ENCODE measurements around the gene TP73.
A peak's percentile ranks its signal among the peaks of the same experiment; 100 is the strongest.
"Not testable (repeated sequence)": the region's sequence is repeated elsewhere in the genome, so short reads cannot be mapped to it uniquely, and the experiment has no call there.

Gene TP73

DNA sequence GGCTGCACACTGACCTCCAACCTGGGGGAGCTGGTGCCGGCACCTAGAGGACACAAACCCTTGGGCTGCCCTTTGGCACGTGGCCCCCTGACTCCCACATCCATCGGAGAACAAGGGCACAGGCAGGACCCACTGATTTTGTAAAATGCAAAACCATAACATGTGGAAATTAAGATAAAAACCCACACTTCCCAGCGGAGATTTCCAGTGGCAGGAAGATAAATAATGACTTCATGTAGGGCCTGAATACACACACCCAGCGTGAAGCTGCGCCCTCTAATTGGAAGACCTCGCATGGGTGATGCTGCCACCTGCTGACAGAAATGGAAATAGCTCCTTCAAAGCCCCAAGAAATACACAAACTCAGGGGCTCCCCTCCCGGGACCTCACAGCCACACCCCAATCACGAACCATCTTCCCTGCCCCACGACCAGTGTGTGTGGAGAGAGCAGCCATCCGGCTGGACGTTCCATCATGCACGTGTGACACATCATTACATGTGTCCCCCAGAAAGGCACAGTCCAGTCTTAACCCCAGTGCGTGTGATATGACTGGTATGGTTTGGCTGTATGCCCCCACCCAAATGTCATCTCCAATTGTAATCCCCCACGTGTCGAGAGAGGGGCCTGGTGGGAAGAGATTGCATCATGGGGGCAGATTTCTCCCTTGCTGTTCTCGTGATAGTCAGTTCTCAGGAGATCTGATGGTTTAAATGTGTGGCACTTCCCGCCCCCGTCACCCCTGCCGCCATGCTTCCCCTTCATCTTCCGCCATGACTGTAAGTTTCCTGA, 33.2 kb upstream of the TP73 start:
- DNase-seq = peak; percentile 85

DNA sequence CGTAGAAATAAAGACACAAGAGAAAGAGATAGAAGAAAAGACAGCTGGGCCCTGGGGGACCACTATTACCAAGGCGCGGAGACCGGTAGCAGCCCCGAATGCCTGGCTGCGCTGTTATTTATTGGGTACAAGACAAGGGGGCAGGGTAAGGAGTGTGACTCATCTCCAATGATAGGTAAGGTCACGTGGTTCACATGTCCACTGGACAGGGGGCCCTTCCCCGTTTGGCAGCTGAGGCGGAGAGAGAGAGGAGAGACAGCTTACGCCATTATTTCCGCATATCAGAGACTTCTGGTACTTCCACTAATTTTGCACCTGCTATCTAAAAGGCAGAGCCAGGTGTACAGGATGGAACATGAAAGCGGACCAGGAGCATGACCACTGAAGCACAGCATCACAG, 31.6 kb upstream of the TP73 start:
- no peak for DNase-seq

DNA sequence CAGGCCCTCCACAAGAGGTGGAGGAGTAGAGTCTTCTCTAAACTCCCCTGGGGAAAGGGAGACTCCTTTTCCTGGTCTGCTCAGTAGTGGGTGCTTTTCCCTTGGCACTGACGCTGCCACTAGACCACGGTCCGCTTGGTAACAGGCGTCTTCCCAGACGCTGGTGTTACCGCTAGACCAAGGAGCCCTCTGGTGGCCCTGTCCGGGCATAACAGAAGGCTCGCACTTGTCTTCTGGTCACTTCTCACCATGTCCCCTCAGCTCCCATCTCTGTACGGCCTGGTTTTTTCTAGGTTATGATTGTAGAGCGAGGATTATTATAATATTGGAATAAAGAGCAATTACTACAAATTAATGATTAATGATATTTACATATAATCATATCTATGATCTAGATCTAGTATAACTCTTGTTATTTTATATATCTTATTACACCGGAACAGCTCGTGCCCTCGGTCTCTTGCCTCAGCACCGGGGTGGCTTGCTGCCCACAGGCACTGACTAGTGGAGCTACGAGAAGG, 31.1 kb upstream of the TP73 start:
- not testable (repeated sequence) for DNase-seq

DNA sequence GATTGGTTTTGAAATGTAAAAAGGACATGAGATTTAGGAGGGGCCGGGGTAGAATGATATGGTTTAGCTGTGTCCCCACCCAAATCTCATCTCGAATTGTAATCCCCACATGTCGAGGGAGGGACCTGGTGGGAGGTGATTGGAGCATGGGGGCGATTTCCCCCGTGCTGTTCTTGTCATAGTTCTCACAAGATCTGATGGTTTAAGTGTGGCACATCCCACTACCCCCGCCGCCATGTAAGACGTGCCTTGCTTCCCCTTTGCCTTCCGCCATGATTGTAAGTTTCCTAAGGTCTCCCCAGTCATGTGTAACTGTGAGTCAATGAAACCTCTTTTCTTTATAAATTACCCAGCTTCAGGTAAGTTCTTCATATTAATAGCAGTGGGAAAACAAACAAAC, 30.2 kb upstream of the TP73 start:
- DNase-seq = not testable (repeated sequence)

DNA sequence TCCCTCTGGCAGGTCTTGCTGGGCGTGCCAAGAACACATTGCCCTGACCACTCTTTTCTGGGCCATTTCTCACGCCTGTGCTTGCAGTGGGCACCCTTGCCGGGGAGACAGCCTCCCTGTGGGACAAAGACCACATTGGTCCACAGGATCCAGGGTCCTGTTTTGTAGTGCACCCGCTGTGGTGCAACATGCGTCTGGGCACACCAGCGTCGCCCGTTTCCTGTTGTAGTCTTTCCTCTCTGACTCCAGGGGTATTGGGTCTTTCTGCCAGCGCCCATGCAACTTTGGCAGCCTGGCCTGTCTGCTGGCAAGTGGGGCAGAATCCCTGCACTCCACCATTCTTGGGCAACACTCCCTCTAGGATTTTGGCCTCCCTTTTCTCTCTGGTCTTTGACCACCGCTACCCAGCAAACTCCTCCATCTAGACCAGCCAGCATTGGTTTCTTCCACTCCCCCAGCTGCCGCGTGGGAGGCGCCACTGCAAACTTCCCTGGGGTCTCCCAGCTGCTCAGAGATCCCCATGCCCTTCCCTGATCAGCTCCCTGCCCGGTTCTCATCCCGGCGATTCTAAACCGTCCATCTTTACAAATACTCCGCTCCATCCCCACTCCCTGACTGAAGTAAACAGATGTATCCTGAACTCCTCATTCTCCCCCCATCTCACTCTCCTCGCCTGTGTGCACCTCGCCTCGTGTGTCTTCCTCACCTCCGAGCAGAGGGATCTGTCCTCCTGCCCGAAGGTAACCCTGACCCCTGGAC, 28.7 kb upstream of the TP73 start:
- no peak for DNase-seq

DNA sequence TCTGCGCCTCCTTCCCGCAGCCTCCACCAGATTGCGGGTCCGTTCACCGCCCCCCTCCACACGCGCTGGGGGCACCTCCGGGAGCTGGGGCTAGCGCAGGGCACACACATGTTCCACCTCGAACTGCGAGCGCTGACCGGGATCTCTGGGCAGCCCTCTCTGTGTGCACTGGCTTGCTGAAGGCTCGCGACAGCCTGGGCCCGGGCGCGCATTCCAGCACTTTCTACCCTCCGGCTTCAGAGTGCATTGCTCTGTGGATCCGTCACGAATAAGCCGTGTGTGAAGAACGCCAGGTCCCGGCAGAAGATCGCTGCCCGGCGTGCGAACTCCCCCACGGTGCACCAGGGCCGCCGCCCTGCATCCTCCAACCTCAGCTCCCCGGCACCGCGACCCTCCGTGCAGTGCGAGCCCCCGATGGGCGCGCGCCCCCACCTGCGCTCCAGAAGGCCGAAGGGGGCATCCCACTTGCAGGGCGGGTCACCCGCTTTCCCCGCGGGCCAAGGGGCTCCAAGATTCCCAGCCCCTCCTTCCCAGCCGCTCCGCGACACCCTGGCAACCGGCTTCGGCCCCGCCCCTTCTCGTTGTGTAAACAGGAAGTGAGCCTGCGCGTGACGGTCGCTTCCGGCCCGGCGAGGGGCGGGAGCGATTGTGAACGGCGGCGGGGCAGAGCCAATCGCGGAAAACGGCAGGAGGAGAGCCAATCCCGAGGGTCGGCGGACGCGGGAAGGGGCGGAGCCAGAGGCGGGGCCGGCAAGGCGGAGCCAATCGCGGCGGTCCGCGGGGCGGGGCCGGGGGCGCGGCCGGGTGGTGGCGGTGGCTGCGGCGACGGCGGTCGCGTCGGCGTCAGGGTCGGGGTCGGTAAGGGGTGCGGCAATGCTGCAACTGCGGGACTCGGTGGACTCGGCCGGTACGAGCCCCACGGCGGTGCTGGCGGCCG, 27.8 kb upstream of the TP73 start, which contains the start of gene TPRG1L:
Gene TPRG1L, plus strand, starts transcription at position 816 of the 937 bp plus-strand sequence. Its CDS starts 58 bp downstream, at position 874.
- peak; percentile 96 for DNase-seq

DNA sequence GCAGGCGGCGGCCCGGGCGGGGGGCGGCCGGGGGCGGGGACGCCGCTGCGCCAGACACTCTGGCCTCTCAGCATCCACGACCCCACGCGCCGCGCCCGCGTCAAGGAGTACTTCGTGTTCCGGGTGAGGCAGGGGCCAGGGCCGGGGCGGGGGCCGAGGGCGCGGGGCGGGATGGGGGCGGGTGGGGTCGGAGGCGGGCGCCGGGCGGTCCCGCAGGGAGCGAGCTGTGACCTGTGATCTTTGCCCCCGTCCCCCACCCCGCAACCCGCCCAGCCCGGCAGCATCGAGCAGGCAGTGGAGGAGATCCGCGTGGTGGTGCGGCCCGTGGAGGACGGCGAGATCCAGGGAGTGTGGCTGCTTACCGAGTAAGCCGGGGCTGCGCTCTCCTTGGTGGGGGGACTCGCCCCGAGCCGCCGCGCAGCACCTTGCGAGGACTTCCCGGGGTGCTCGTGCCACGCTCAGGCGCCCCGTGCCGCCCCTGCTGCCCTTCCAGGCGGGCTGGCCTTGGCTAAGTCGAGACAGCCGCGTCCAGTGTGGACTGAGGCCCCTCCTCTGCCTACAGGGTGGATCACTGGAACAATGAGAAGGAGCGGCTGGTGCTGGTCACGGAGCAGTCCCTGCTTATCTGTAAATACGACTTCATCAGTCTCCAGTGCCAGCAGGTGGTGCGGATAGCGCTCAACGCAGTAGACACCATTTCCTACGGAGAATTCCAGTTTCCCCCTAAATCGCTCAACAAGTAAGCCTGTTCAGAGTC, 27.0 kb upstream of the TP73 start:
- peak; percentile 82 for DNase-seq

DNA sequence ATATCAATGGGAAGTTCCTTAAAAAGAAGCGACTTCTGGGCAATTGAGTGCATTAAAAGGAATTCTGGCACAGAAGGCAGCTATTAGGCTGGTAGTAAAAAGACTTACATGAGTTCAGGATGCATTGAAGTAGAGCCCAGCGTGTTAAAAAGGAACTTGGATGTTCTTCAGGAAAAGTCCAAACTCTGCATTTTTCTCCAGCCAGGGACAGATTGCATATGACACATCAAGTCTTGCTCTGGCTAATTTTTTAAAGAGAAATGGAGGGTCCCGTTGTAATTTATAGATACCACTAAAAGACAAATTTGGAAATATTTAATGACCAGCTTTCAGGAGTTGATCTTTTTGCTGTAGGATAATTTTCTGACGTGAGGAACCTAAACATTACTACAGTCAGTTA, 26.3 kb upstream of the TP73 start:
- no peak for DNase-seq

DNA sequence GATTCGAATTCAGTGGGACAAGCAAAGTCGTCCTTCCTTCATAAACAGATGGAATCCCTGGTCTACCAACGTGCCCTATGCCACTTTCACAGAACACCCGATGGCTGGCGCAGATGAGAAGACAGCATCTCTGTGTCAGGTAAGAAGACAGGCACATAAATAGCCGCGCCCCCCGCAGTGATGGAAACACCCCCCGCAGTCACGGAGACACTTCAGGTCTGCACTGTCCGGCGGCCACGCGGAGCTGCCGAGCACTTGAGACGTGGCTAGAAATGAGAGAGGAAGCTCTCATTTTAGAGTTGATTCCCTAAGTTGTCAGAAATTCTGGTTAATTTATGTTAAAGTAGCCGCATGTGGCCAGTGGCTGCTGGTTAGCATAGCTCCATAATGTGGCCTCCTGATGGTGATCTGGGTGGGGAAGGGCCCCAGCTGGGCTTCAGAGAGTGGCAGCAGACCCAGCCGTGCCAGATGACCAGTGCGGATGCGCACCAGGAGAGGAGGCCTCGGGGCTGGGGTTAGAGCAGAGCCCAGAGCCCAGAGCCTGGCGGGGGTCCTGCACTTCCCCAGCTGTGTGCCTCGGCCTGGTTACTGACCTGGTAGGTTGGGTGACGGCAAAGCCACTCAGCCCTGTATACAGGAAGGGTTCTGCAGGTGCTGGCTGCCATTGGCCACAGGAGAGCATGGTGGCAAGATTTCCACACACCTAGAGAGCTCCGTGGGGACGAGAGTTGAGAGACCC, 24.6 kb upstream of the TP73 start:
- DNase-seq = no peak

DNA sequence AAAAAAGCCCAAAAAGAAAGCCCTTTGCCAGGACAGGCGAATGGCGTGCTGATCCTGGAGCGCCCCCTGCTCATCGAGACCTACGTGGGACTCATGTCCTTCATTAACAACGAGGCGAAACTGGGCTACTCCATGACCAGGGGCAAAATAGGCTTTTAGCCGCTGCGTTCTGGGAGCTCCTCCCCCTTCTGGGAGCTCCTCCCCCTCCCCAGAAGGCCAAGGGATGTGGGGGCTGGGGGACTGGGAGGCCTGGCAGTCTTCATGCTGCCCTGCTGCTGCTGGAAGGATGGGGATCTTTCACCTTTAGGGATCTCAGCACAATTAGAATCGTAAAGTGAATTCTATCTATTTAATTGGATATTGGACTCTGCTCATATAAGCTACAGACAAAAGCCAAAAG, 23.9 kb upstream of the TP73 start:
- no peak for DNase-seq

DNA sequence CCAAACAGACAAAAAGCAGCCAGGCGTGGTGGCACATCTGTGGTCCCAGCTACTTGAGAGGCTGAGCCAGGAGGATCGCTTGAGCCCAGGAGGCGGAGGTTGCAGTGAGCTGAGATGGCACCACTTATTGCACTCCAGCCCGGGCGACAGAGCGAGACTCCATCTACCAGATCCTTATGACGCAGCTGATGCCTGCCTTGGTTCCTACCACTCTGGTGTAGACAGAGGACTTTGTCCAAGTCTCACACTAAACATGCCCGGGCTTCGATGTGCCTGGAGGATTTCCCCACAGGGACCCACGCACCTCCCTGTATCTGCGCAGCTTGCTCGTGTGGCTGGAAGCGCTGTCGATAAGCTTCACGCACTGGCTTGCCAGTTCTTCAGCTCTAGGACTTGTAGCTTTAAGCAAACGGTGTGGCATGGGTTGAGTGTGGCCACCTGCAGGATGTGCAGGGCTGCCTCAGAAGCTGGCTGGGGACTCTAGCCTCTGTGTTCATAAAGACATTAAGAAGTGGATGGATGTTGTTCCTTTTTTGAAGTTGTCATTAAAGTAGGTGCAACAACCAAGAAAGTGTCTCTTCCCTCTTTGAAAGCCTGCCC, 22.7 kb upstream of the TP73 start:
- DNase-seq = no peak

DNA sequence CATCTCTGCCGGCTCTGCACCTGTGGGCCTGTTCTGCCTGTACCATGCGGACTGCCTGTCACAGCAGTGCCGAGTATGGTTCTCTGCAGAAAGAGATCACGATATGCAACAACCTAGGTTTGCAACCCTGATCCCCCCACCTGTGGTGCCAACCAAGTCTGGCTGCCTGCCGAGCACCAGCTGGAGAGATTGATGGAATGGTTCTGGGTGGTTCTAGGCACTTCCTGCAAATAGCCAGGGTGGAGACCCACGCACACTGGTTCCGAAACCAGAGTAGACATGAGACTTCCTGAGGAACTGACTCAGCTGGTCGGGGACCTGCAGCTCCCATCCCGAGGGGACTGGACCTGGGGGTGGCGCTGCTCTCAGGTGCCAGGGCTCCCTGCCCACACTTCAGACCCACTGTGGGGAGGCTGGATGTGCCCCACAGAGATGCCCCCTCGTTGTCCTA, 22.1 kb upstream of the TP73 start:
- no peak for DNase-seq

DNA sequence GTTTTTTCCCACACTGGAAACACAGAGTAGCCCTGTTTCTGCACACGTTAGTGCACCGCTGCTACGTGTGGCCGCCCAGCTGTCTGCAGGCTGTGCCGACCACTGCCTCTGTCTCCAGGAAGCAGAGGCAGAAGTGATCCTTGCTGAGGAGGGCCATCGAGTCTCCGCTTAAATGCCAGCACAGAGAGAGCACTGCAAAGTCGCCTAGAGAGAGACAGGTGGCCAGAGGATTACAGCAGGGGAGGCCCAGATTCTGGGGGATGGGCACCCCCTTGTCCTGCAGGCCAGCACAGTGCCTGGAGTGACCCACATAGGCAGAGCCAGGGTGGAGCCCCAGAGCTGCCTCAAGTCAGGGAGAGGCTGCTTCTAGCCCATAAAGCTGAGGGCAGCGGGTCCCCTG, 21.4 kb upstream of the TP73 start:
- DNase-seq = no peak

DNA sequence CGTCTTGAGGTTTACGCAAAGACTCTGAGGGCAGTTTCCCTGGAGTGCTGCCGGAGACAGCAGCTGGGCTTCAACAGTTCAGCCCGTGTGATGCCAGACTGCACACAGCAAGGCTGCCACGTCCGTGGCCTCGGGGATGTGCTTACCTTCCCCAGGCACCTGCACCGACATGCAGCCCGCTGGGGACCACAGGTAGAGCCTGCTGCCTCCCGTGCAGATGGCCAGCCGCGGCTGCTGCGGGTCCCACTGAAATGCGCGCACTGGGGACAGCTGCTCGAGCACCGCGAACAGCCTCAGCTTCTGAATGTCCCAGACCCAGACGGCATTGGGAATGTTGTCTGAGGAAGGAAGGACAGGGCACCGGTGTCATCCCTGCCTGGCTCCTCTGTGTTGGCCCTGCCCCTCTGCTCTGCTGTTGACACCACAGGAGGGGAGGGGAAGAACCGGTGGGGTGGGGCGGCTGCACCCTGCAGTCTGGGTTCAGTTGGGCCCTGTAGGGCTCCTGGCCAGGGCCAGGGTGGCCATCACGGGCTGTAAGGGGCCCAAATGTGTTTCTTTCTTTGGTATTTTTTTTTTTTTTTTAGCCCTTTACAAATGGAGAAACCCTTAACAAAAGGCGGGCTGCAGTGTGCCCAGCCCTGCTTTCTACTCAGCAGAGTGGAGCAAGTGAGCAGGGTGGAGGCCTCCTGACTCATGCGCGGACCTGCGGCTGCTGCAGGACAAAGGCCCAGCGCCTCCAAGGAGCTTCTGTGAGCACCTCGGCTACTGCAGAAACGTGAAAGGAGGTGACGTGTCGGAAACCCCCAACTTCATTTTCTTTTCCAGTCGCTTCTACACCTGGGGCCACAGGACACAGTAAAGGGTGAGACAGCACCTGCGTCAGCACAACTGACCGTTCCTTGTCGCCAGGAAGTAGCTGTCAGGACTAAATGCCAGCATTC, 20.7 kb upstream of the TP73 start:
- DNase-seq = no peak

DNA sequence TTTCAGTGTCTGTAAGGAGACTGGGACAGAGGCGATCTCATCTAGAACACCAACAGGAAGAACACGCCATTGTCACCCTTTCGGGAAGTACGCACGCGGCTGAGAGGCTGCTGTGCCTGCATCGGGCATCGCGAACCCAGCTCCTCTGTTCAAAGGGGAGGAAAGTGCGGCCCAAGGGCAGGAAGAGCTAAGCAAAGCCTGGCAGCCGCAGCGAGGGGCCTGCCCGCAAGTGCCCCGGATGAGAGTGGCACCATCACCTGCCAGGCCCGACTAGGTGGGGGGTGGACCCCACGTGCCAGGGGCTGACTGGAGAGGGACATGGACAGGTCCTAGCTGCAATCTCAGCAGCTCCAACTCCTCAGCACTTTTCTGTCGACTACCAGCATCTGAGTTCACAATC, 20.0 kb upstream of the TP73 start:
- DNase-seq = no peak

DNA sequence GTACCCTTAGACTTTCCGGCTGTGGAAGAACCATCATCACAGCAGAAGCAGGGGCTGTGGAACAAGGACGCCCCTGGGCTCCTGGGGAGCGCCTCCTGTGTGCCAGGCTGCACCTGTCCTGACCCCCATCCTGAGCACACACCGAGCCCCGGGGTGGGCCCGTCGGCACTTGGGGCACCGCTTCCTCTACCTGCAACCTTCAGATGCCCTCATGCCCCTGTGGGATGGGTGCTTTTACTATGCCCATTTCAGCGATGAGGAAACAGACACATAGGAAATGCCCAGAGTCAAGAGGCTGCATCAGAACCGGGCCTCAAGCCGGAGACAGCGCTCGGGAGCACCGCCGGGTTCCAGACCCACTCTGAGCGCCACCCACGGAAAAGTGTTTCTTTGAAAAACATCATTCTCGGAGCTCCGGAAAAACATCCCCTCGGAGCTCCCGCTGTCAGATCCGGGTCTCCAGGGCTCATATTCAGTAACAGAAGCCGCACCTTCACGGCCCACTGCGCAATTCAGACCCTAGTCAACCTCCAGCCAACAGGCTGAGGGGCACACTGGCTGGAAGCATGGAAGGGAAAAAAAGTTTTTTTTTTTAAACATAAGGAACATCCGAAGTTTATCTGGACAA, 19.5 kb upstream of the TP73 start:
- DNase-seq = no peak

DNA sequence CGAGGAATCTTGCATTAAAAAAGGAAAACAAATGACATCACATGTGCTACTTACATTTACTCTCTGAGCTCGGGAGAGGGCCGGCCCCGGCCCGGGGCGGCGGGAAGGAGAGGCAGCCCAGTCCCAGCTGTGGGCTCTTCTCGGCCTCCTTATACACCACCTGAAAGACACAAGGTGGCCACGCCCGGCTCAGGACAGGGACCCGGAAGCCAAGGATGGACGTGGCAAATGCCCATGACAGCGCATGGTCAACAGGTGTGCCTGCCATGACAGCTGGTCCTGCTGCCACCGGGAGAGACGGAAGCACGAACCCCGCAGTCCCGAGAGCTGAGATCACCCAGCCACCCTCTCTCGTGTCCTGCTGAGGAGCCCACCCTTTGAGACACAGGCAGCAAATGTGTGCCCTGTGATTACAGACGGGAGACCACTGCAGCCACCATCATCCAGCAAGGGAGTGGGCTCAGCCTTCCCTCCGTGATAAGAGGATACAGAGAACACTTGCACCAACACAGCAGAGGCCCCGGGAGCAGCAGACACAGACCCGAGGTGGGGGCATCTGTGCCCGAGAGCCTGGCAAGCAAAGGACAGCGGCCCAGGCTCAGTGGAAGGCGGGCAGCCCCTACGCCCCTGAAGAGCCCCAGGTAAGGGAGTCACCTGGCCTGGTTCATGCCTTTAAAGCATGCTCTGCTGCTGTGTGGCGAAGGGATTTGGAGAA, 18.8 kb upstream of the TP73 start:
- no peak for DNase-seq

DNA sequence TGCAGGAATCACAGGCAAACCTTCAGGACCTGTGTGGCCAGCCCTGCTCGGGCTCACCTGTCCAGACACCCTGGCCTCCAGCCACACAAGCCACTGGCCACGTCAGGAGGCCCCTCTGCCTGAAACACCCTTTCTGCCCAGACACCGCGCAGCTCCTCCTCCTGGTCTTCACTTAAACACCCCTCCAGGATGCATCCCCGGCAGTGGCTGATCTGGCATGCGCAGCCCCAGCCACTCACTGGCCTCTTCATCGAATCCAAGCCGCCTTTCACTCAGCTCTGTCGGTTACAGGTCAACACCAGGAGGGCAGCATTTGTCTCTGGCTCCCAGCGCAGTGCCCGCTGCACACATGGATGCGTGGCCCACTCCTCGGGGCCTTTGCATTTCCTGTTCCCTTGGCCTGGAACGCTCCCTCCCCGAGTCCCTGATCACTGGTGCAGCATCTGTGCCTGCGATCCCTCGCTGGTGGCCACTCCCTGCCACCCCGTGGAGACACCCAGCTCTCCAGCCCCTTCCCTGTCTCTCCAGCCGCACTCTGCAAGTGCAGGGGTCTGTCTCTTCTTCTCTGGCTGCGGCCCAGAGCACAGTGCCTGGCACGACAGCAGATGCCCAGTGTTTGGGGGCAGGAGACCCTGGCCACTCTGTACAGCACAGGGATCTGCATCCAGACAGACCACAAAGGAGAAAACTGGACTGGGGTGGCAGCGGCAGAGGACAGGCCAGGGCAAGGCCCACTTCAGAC, 18.1 kb upstream of the TP73 start:
- no peak for DNase-seq

Data from hematopoietic multipotent progenitor cell treated with erythropoietin and hydrocortisone succinate and interleukin-3 and kit ligand, for 8 days (in vitro differentiated cells).